ENCODE measurements around the gene GAMT. TPM values are rescaled to one million over a fixed set of nuclear protein-coding genes. Genes with fewer than 3 reads are reported as not detected.

Gene GAMT
- total and polyA plus RNA-seq, 2 donors (not counting 1 experiment from before 2014, with no cell fraction given): 20.0 to 44.1 TPM

DNA sequence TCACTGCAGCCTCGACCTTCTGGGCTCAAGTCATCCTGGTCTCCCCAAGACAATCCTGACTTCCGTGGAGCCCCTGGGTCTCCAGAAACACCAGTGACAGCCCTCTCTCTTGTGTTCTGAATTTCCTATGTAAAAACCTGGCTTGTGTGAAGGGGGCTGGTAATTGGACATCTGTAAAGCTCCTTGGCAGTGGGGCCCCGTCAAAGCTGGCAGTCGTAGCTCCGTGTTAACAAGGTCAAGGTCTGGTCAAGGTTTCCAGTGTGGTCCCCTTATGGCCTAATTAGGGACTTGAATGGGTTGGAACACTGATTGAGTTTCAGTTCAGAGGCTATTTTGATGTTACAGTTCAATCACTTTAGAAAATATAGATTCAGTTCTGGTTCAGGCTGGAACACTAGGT is 50.5 kb downstream of the GAMT start:
- no peaks in the 10 kb centered on the region for H3K36me3 ChIP-seq (ENCODE audit: control insufficient read depth, insufficient read depth, low read length)
- no peak overlapping the region for H3K4me2 ChIP-seq (ENCODE audit: extremely low read depth, insufficient read depth, low read length)
- H3K27me3 ChIP-seq (ENCODE audit: control insufficient read depth, insufficient read depth, low read length): no peaks in the 10 kb centered on the region
- TF ChIP-seq CTCF (conservative IDR thresholded peaks at IDR 0.05 in 1 of 2, IDR thresholded peaks at IDR 0.05 in 1 of 2; ENCODE audit: low read depth in 1 of 2, low read length in 2 of 2): no peak
- TF ChIP-seq EZH2 (IDR thresholded peaks at IDR 0.05; ENCODE audit: low read length, missing control alignments): no peak
- no peak overlapping the region for H2AFZ ChIP-seq (ENCODE audit: low read length)
- H3K9me3 ChIP-seq (ENCODE audit: control insufficient read depth, insufficient read depth, low read depth, low read length): no peaks in the 10 kb centered on the region
- no peak for DNase-seq (ENCODE audit: low read depth in 2 of 2)
- H3K9ac ChIP-seq (ENCODE audit: insufficient read depth, low read length): no peak overlapping the region
- peaks cover 4% of the 10 kb centered on the region for H3K79me2 ChIP-seq (ENCODE audit: control insufficient read depth, insufficient read depth, low read length)
- no peak overlapping the region for H3K27ac ChIP-seq (ENCODE audit: insufficient read depth, low read length)
- no peaks in the 10 kb centered on the region for H3K4me1 ChIP-seq (ENCODE audit: control insufficient read depth, extremely low read depth, insufficient read depth, low read length)
- H3K4me3 ChIP-seq (replicated peaks in 1 of 4; ENCODE audit: control extremely low read depth in 1 of 4, insufficient read depth in 1 of 4, low read depth in 3 of 4, low read length in 4 of 4): no peak overlapping the region
- no peaks in the 10 kb centered on the region for H4K20me1 ChIP-seq (ENCODE audit: control insufficient read depth, extremely low read depth, insufficient read depth, low read length)

DNA sequence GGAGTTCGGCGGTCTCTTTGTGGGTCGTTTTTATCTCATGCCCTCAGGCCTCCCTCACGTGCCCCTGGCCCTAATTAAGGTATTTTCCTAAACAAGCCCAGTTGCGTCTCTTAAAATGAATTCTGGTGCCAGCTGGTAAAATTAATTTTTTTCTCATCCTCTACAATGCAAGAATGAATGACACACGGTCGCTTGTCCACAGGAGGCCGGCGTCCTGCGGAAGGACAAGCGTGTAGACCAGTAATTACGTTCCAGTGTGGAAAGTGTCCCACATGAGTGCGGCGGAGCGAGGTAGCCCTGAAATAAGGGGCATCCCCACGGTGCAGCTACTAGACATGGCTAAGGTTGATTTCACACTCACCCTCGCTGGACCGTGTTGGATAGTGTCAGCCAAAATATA is 52.1 kb downstream of the GAMT start:
- no peaks in the 10 kb centered on the region for H3K4me1 ChIP-seq (ENCODE audit: control insufficient read depth, extremely low read depth, insufficient read depth, low read length)
- H3K4me2 ChIP-seq (ENCODE audit: extremely low read depth, insufficient read depth, low read length): no peak overlapping the region
- H3K9me3 ChIP-seq (ENCODE audit: control insufficient read depth, insufficient read depth, low read depth, low read length): no peaks in the 10 kb centered on the region
- no peak overlapping the region for H2AFZ ChIP-seq (ENCODE audit: low read length)
- H3K36me3 ChIP-seq (ENCODE audit: control insufficient read depth, insufficient read depth, low read length): no peaks in the 10 kb centered on the region
- H3K27ac ChIP-seq (ENCODE audit: insufficient read depth, low read length): no peak overlapping the region
- no peak for DNase-seq (ENCODE audit: low read depth in 2 of 2)
- no peaks in the 10 kb centered on the region for H3K79me2 ChIP-seq (ENCODE audit: control insufficient read depth, insufficient read depth, low read length)
- H3K27me3 ChIP-seq (ENCODE audit: control insufficient read depth, insufficient read depth, low read length): no peaks in the 10 kb centered on the region
- TF ChIP-seq CTCF (conservative IDR thresholded peaks at IDR 0.05 in 1 of 2, IDR thresholded peaks at IDR 0.05 in 1 of 2; ENCODE audit: low read depth in 1 of 2, low read length in 2 of 2) (no peak), EZH2 (IDR thresholded peaks at IDR 0.05; ENCODE audit: low read length, missing control alignments) (no peak)
- no peak overlapping the region for H3K4me3 ChIP-seq (replicated peaks in 1 of 4; ENCODE audit: control extremely low read depth in 1 of 4, insufficient read depth in 1 of 4, low read depth in 3 of 4, low read length in 4 of 4)
- H3K9ac ChIP-seq (ENCODE audit: insufficient read depth, low read length): no peak overlapping the region
- no peaks in the 10 kb centered on the region for H4K20me1 ChIP-seq (ENCODE audit: control insufficient read depth, extremely low read depth, insufficient read depth, low read length)

Other genes with a start within 250 kb of the GAMT start
- 49.6 and 55.8 TPM in 2 replicates for gene SBNO2, start 227.3 kb downstream of the GAMT start, total RNA-seq
- 12.6 and 14.3 TPM in 2 replicates for gene SBNO2, start 227.3 kb downstream of the GAMT start, polyA plus RNA-seq
- 96.6 and 100 TPM in 2 replicates for gene STK11, start 195.8 kb downstream of the GAMT start, total RNA-seq
- 23.7 TPM in 2 replicates for gene STK11, start 195.8 kb downstream of the GAMT start, polyA plus RNA-seq
- 1.5 TPM in 2 replicates for gene CBARP, start 163.5 kb downstream of the GAMT start, total RNA-seq
- 0.31 and 1.0 TPM in 2 replicates for gene CBARP, start 163.5 kb downstream of the GAMT start, polyA plus RNA-seq
- 13.4 and 20.5 TPM in 2 replicates for gene ATP5F1D, start 159.8 kb downstream of the GAMT start, total RNA-seq
- 53.8 and 79.8 TPM in 2 replicates for gene ATP5F1D, start 159.8 kb downstream of the GAMT start, polyA plus RNA-seq
- gene MIDN, start 153.0 kb downstream of the GAMT start, total RNA-seq: 13.6 and 18.8 TPM in 2 replicates
- 12.0 and 18.0 TPM in 2 replicates for gene MIDN, start 153.0 kb downstream of the GAMT start, polyA plus RNA-seq
- gene CIRBP, start 132.2 kb downstream of the GAMT start, total RNA-seq: 104 and 110 TPM in 2 replicates
- gene CIRBP, start 132.2 kb downstream of the GAMT start, polyA plus RNA-seq: 260 and 298 TPM in 2 replicates
- gene FAM174C, start 126.0 kb downstream of the GAMT start, total RNA-seq: 22.5 and 24.7 TPM in 2 replicates
- 16.1 and 23.7 TPM in 2 replicates for gene FAM174C, start 126.0 kb downstream of the GAMT start, polyA plus RNA-seq
- gene EFNA2, start 115.7 kb downstream of the GAMT start, total RNA-seq: 0.17 TPM in 1 of 2 replicates, not detected in the other
- gene EFNA2, start 115.7 kb downstream of the GAMT start, polyA plus RNA-seq: not detected in 2 replicates
- gene NDUFS7, start 17.6 kb downstream of the GAMT start, total RNA-seq: 55.0 and 71.2 TPM in 2 replicates
- 29.6 and 30.3 TPM in 2 replicates for gene NDUFS7, start 17.6 kb downstream of the GAMT start, polyA plus RNA-seq
- 34.9 and 49.5 TPM in 2 replicates for gene DAZAP1, start 6.0 kb upstream of the GAMT start, total RNA-seq
- 44.6 and 65.4 TPM in 2 replicates for gene DAZAP1, start 6.0 kb upstream of the GAMT start, polyA plus RNA-seq
- gene RPS15, start 36.9 kb upstream of the GAMT start, total RNA-seq: 369 and 494 TPM in 2 replicates
- gene RPS15, start 36.9 kb upstream of the GAMT start, polyA plus RNA-seq: 878 and 1,038 TPM in 2 replicates
- 0.26 and 0.50 TPM in 2 replicates for gene APC2, start 48.6 kb upstream of the GAMT start, total RNA-seq
- gene APC2, start 48.6 kb upstream of the GAMT start, polyA plus RNA-seq: 0.01 and 0.02 TPM in 2 replicates
- 21.8 and 24.8 TPM in 2 replicates for gene C19orf25, start 77.7 kb upstream of the GAMT start, total RNA-seq
- 11.2 and 12.0 TPM in 2 replicates for gene C19orf25, start 77.7 kb upstream of the GAMT start, polyA plus RNA-seq
- 1.5 and 3.5 TPM in 2 replicates for gene PCSK4, start 88.8 kb upstream of the GAMT start, total RNA-seq
- gene PCSK4, start 88.8 kb upstream of the GAMT start, polyA plus RNA-seq: 0.26 and 0.28 TPM in 2 replicates
- 0.99 and 1.3 TPM in 2 replicates for gene REEP6, start 89.6 kb upstream of the GAMT start, total RNA-seq
- 0.47 and 0.55 TPM in 2 replicates for gene REEP6, start 89.6 kb upstream of the GAMT start, polyA plus RNA-seq
- gene ADAMTSL5, start 111.5 kb upstream of the GAMT start, total RNA-seq: 1.5 and 3.1 TPM in 2 replicates
- 4.3 and 4.7 TPM in 2 replicates for gene ADAMTSL5, start 111.5 kb upstream of the GAMT start, polyA plus RNA-seq
- not detected in 2 replicates for gene PLK5, start 122.5 kb upstream of the GAMT start, total RNA-seq
- not detected in 2 replicates for gene PLK5, start 122.5 kb upstream of the GAMT start, polyA plus RNA-seq
- 33.0 and 40.1 TPM in 2 replicates for gene MEX3D, start 166.8 kb upstream of the GAMT start, total RNA-seq
- 5.3 and 6.3 TPM in 2 replicates for gene MEX3D, start 166.8 kb upstream of the GAMT start, polyA plus RNA-seq
- 66.8 and 85.2 TPM in 2 replicates for gene MBD3, start 191.3 kb upstream of the GAMT start, total RNA-seq
- gene MBD3, start 191.3 kb upstream of the GAMT start, polyA plus RNA-seq: 19.8 and 27.6 TPM in 2 replicates
- gene UQCR11, start 203.9 kb upstream of the GAMT start, total RNA-seq: 89.2 and 110 TPM in 2 replicates
- gene UQCR11, start 203.9 kb upstream of the GAMT start, polyA plus RNA-seq: 92.5 and 101 TPM in 2 replicates